H9 (cell line): ENCODE data around the gene ALG2. TPM values are rescaled to one million over a fixed set of nuclear protein-coding genes. Genes with fewer than 3 reads are reported as not detected.

Source experiments
- DNase-seq: peaks from one replicate; pipeline ENCODE4 v3.0.0-alpha.2; 2017
- H2AFZ ChIP-seq: one replicate; pipeline ENCODE4 v1.6.1; 2013; ENCODE audit warnings: mild to moderate bottlenecking, low read length, control low read depth, moderate library complexity
- H2AK5ac ChIP-seq: 2 replicates; pipeline ENCODE4 v1.6.1; 2013; ENCODE audit warnings: low read length, control low read depth, mixed read lengths; ENCODE audit not compliant: insufficient read length
- H2BK120ac ChIP-seq: one replicate; pipeline ENCODE4 v1.6.1; 2013; ENCODE audit warnings: low read depth, mild to moderate bottlenecking, low read length, control low read depth, inconsistent platforms; ENCODE audit not compliant: poor library complexity, severe bottlenecking
- H2BK12ac ChIP-seq: 2 replicates; pipeline ENCODE4 v1.6.1; 2013; ENCODE audit warnings: low read length, control low read depth, mixed read lengths, low read depth; ENCODE audit not compliant: insufficient read length
- H2BK15ac ChIP-seq: 2 replicates; pipeline ENCODE4 v1.6.1; 2013; ENCODE audit warnings: low read depth, low read length, control low read depth
- H2BK20ac ChIP-seq: one replicate; pipeline ENCODE4 v1.6.1; 2013; ENCODE audit warnings: low read depth, mild to moderate bottlenecking, low read length, control low read depth, inconsistent platforms; ENCODE audit not compliant: poor library complexity, severe bottlenecking
- H2BK5ac ChIP-seq: 2 replicates; pipeline ENCODE4 v1.6.1; 2013; ENCODE audit warnings: low read length, control low read depth, mixed read lengths; ENCODE audit not compliant: insufficient read length
- H3K14ac ChIP-seq: 2 replicates; pipeline ENCODE4 v1.6.1; 2013; ENCODE audit warnings: low read length, control low read depth; ENCODE audit not compliant: insufficient read depth
- H3K18ac ChIP-seq: 2 replicates; pipeline ENCODE4 v1.6.1; 2013; ENCODE audit warnings: low read depth, mild to moderate bottlenecking, mixed read lengths, low read length, control low read depth; ENCODE audit not compliant: insufficient read length
- H3K23ac ChIP-seq: 2 replicates; pipeline ENCODE4 v1.6.1; 2013; ENCODE audit warnings: low read length, control low read depth, mixed read lengths, low read depth; ENCODE audit not compliant: insufficient read length
- H3K23me2 ChIP-seq: 2 replicates; pipeline ENCODE4 v1.6.1; 2013; ENCODE audit warnings: low read depth, mild to moderate bottlenecking, mixed read lengths, low read length, control low read depth; ENCODE audit not compliant: insufficient read length, poor library complexity, severe bottlenecking
- H3K27ac ChIP-seq: 2 replicates; pipeline ENCODE4 v1.5.1; 2013; ENCODE audit warnings: low read length, control low read depth, mixed read lengths, low read depth; ENCODE audit not compliant: insufficient read length
- H3K27me3 ChIP-seq: 2 replicates; pipeline ENCODE4 v1.6.1; 2013; ENCODE audit warnings: low read length, control low read depth, inconsistent platforms; ENCODE audit not compliant: insufficient read depth
- H3K4ac ChIP-seq: 2 replicates; pipeline ENCODE4 v1.6.1; 2013; ENCODE audit warnings: low read depth, mild to moderate bottlenecking, control low read depth, inconsistent platforms, low read length, moderate library complexity
- H3K4me1 ChIP-seq: 2 replicates; pipeline ENCODE4 v1.6.1; 2013; ENCODE audit warnings: low read length, control low read depth, inconsistent platforms; ENCODE audit not compliant: insufficient read depth
- H3K4me2 ChIP-seq: 2 replicates; pipeline ENCODE4 v1.6.1; 2013; ENCODE audit warnings: low read length, control low read depth, mixed read lengths; ENCODE audit not compliant: insufficient read length, insufficient read depth
- H3K56ac ChIP-seq: 2 replicates; pipeline ENCODE4 v1.6.1; 2013; ENCODE audit warnings: low read depth, mild to moderate bottlenecking, mixed read lengths, low read length, control low read depth; ENCODE audit not compliant: insufficient read length
- H3K79me1 ChIP-seq: 2 replicates; pipeline ENCODE4 v1.6.1; 2013; ENCODE audit warnings: low read depth, mild to moderate bottlenecking, moderate library complexity, low read length, control low read depth, inconsistent platforms; ENCODE audit not compliant: insufficient read depth, poor library complexity, severe bottlenecking
- H3K79me2 ChIP-seq: 2 replicates; pipeline ENCODE4 v1.6.1; 2013; ENCODE audit warnings: low read length, control low read depth, inconsistent platforms; ENCODE audit not compliant: insufficient read depth
- H3K9ac ChIP-seq: 2 replicates; pipeline ENCODE4 v1.6.1; 2013; ENCODE audit warnings: low read length, control low read depth, mixed read lengths; ENCODE audit not compliant: insufficient read length; ENCODE audit errors: extremely low read depth
- H3K9me3 ChIP-seq: one replicate; pipeline ENCODE4 v1.6.1; 2013; ENCODE audit warnings: low read depth, low read length, inconsistent platforms; ENCODE audit not compliant: control insufficient read depth
- H3T11ph ChIP-seq: one replicate; pipeline ENCODE4 v1.6.1; 2013; ENCODE audit warnings: mild to moderate bottlenecking, low read length, control low read depth, inconsistent platforms
- H4K20me1 ChIP-seq: one replicate; pipeline ENCODE4 v1.6.1; 2013; ENCODE audit not compliant: control insufficient read depth, insufficient read length, insufficient read depth
- H4K5ac ChIP-seq: 2 replicates; pipeline ENCODE4 v1.6.1; 2013; ENCODE audit warnings: low read depth, mild to moderate bottlenecking, mixed read lengths, low read length, control low read depth; ENCODE audit not compliant: insufficient read length
- H4K8ac ChIP-seq: replicated peaks from 2 replicates; pipeline ENCODE4 v1.6.1; 2013; ENCODE audit warnings: low read length, control low read depth, mixed read lengths, low read depth; ENCODE audit not compliant: insufficient read length
- H4K91ac ChIP-seq: 2 replicates; pipeline ENCODE4 v1.6.1; 2013; ENCODE audit warnings: low read depth, mild to moderate bottlenecking, moderate library complexity, mixed read lengths, low read length, control low read depth; ENCODE audit not compliant: insufficient read length
- H3K27ac Mint-ChIP-seq, 3 experiments: 2 replicates in 2 of 3; 3 replicates in 1 of 3; pipeline ENCODE4 v1.8.0; 2020 to 2021; ENCODE audit warnings: mixed read lengths in 3 of 3, mild to moderate bottlenecking in 1 of 3, moderate library complexity in 1 of 3
- H3K27me3 Mint-ChIP-seq: 2 replicates; pipeline ENCODE4 v1.8.0; 2021; ENCODE audit warnings: low read depth, mild to moderate bottlenecking, moderate library complexity, mixed read lengths
- H3K36me3 Mint-ChIP-seq, 3 experiments: 2 replicates in 2 of 3; 3 replicates in 1 of 3; pipeline ENCODE4 v1.8.0; 2020 to 2021; ENCODE audit warnings: low read depth in 3 of 3, mixed read lengths in 3 of 3; ENCODE audit not compliant: insufficient read depth in 1 of 3
- H3K4me1 Mint-ChIP-seq, 2 experiments: 2 replicates each; pipeline ENCODE4 v1.8.0; 2020; ENCODE audit warnings: mixed read lengths in 2 of 2
- H3K4me3 Mint-ChIP-seq, 2 experiments: 2 replicates in 1 of 2; 3 replicates in 1 of 2; pipeline ENCODE4 v1.8.0; 2020 to 2021; ENCODE audit warnings: mild to moderate bottlenecking in 2 of 2, mixed read lengths in 2 of 2, moderate library complexity in 1 of 2
- H3K9me3 Mint-ChIP-seq, 2 experiments: 2 replicates in 1 of 2; 3 replicates in 1 of 2; pipeline ENCODE4 v1.8.0; 2020; ENCODE audit warnings: mild to moderate bottlenecking in 2 of 2, mixed read lengths in 2 of 2, moderate library complexity in 1 of 2
- WGBS: extraction: QIAGEN DNeasy Blood & Tissue Kit; methylation state at CpG from one replicate; pipeline ENCODE4 v1.1.7; 2013; ENCODE audit warnings: missing lambda C conversion rate, low lambda C conversion rate, mixed read lengths; ENCODE audit not compliant: insufficient read length; ENCODE audit errors: extremely low coverage; 5-methylcytosine and 5-hydroxymethylcytosine counted together
- total RNA-seq: library from RNA; stranded (reverse); gene quantifications from 2 replicates; pipeline ENCODE4 v1.2.1, GENCODE V29; 2021
- TF ChIP-seq, protein P1 (sequence below): fragments of 200-600 bp; sonication (generic); conservative IDR thresholded peaks from 3 replicates; pipeline ENCODE4 v1.8.0; 2021; ENCODE audit warnings: antibody characterized with exemption, mild to moderate bottlenecking

ALG2 gene
- total RNA-seq, 1 experiment from 2014 or later, result 30.1 TPM

- H3K79me2 ChIP-seq, result no peaks in the 10 kb centered on the region
- no peak overlapping the region for H4K5ac ChIP-seq
Measured at GRCh38 chr9:99270491-99270890, 48.7 kb upstream of the ALG2 start.

More at GRCh38 chr9:99270491-99270890, 48.7 kb upstream of the ALG2 start:
- no peaks in the 10 kb centered on the region for H3K27me3 ChIP-seq
- no peak overlapping the region for H3K27ac ChIP-seq
- TF ChIP-seq, protein P1, sequence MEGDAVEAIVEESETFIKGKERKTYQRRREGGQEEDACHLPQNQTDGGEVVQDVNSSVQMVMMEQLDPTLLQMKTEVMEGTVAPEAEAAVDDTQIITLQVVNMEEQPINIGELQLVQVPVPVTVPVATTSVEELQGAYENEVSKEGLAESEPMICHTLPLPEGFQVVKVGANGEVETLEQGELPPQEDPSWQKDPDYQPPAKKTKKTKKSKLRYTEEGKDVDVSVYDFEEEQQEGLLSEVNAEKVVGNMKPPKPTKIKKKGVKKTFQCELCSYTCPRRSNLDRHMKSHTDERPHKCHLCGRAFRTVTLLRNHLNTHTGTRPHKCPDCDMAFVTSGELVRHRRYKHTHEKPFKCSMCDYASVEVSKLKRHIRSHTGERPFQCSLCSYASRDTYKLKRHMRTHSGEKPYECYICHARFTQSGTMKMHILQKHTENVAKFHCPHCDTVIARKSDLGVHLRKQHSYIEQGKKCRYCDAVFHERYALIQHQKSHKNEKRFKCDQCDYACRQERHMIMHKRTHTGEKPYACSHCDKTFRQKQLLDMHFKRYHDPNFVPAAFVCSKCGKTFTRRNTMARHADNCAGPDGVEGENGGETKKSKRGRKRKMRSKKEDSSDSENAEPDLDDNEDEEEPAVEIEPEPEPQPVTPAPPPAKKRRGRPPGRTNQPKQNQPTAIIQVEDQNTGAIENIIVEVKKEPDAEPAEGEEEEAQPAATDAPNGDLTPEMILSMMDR, result no peak
- Mint-ChIP-seq H3K4me1 (peaks cover 5 to 9% of the 10 kb centered on the region in 2 experiments), H3K36me3 (no peaks in the 10 kb centered on the region), H3K27ac (no peak overlapping the region; a peak in 1 of 7 replicates), H3K4me3 (no peak overlapping the region), H3K9me3 (no peaks in the 10 kb centered on the region), H3K27me3 (no peaks in the 10 kb centered on the region; the same call in 1 of the 2 replicates)
- H2BK20ac ChIP-seq, result no peak overlapping the region
- H3K79me1 ChIP-seq, result no peaks in the 10 kb centered on the region
- H3K56ac ChIP-seq, result no peak overlapping the region
- H2AFZ ChIP-seq, result no peak overlapping the region
- H4K8ac ChIP-seq, result no peak overlapping the region
- H3K23ac ChIP-seq, result no peak overlapping the region
- H4K20me1 ChIP-seq, result no peaks in the 10 kb centered on the region
- H3K18ac ChIP-seq, result no peak overlapping the region
- no peak overlapping the region for H3K9ac ChIP-seq
- no peak overlapping the region for H2BK5ac ChIP-seq
- no peak overlapping the region for H3T11ph ChIP-seq
- no peak overlapping the region for H3K4me2 ChIP-seq
- no CpG with 5 or more reads among the region's 3 CpGs for WGBS
- H3K4me1 ChIP-seq, result no peaks in the 10 kb centered on the region
- no peaks in the 10 kb centered on the region for H3K9me3 ChIP-seq
- H2BK12ac ChIP-seq, result no peak overlapping the region
- H3K4ac ChIP-seq, result no peak overlapping the region
- no peak overlapping the region for H2BK120ac ChIP-seq
- H3K23me2 ChIP-seq, result no peaks in the 10 kb centered on the region
- DNase-seq, result no peak
- no peak overlapping the region for H2AK5ac ChIP-seq
- no peak overlapping the region for H2BK15ac ChIP-seq
- no peak overlapping the region for H3K14ac ChIP-seq
- no peak overlapping the region for H4K91ac ChIP-seq
